GM23338 (cell line): ENCODE data around the gene NACA2. TPM values are rescaled to one million over a fixed set of nuclear protein-coding genes. Genes with fewer than 3 reads are reported as not detected.

Source experiments
- ATAC-seq: fragments of 200-7000 bp; cut with Tn5 transposase; 3 replicates; pipeline ENCODE4 v1.9.1; 2020
- DNase-seq: peaks from one replicate; pipeline ENCODE4 v3.0.0-alpha.2; 2015; ENCODE audit warnings: low spot score
- H2AFZ ChIP-seq: fragments of 200-600 bp; sonication (generic); 2 replicates; pipeline ENCODE4 v1.8.0; 2016; ENCODE audit warnings: antibody characterized with exemption, mild to moderate bottlenecking, moderate library complexity
- H3F3A ChIP-seq: fragments of 200-600 bp; sonication (generic); replicated peaks from 2 replicates; pipeline ENCODE4 v1.8.0; 2017; ENCODE audit warnings: antibody characterized with exemption, mixed run types, low read depth
- H3K27ac ChIP-seq: fragments of 200-600 bp; sonication (generic); 2 replicates; pipeline ENCODE4 v1.6.1; 2016; ENCODE audit warnings: low read depth
- H3K27me3 ChIP-seq: fragments of 200-600 bp; sonication (generic); 2 replicates; pipeline ENCODE4 v1.8.0; 2016; ENCODE audit warnings: mild to moderate bottlenecking, mixed run types, moderate library complexity; ENCODE audit not compliant: insufficient read depth
- H3K36me3 ChIP-seq: fragments of 200-600 bp; sonication (generic); 2 replicates; pipeline ENCODE4 v1.8.0; 2016; ENCODE audit warnings: mild to moderate bottlenecking; ENCODE audit not compliant: insufficient read depth
- H3K4me1 ChIP-seq: fragments of 200-600 bp; sonication (generic); 2 replicates; pipeline ENCODE4 v1.8.0; 2016; ENCODE audit warnings: mild to moderate bottlenecking, moderate library complexity; ENCODE audit not compliant: insufficient read depth
- H3K4me2 ChIP-seq: fragments of 200-600 bp; sonication (generic); 2 replicates; pipeline ENCODE4 v1.7.1; 2017; ENCODE audit warnings: mixed run types
- H3K4me3 ChIP-seq: fragments of 200-600 bp; sonication (generic); 2 replicates; pipeline ENCODE4 v1.6.1; 2016; ENCODE audit warnings: mixed run types
- H3K79me2 ChIP-seq: fragments of 200-600 bp; sonication (generic); replicated peaks from 2 replicates; pipeline ENCODE4 v1.8.0; 2017; ENCODE audit warnings: mild to moderate bottlenecking; ENCODE audit not compliant: insufficient read depth
- H3K9me2 ChIP-seq: fragments of 200-600 bp; sonication (generic); 2 replicates; pipeline ENCODE4 v1.8.0; 2017; ENCODE audit not compliant: insufficient read depth
- H4K20me1 ChIP-seq: fragments of 200-600 bp; sonication (generic); replicated peaks from 2 replicates; pipeline ENCODE4 v1.8.0; 2017; ENCODE audit warnings: mild to moderate bottlenecking; ENCODE audit not compliant: insufficient read depth
- H3K27ac Mint-ChIP-seq: 2 replicates; pipeline ENCODE4 v1.8.0; 2020; ENCODE audit warnings: inconsistent platforms, mild to moderate bottlenecking, moderate library complexity, mixed read lengths
- H3K27me3 Mint-ChIP-seq: 3 replicates; pipeline ENCODE4 v1.8.0; 2022; ENCODE audit warnings: low read depth, mild to moderate bottlenecking, moderate library complexity, mixed read lengths, inconsistent platforms; ENCODE audit not compliant: insufficient read depth, poor library complexity
- H3K36me3 Mint-ChIP-seq: 3 replicates; pipeline ENCODE4 v1.8.0; 2021; ENCODE audit warnings: low read depth, mild to moderate bottlenecking, inconsistent platforms, moderate library complexity, mixed read lengths
- H3K4me1 Mint-ChIP-seq: 3 replicates; pipeline ENCODE4 v1.8.0; 2020; ENCODE audit warnings: mild to moderate bottlenecking, inconsistent platforms, mixed read lengths
- H3K4me3 Mint-ChIP-seq: 3 replicates; pipeline ENCODE4 v1.8.0; 2021; ENCODE audit warnings: moderate library complexity, mild to moderate bottlenecking, inconsistent platforms, mixed read lengths
- H3K9me3 Mint-ChIP-seq: 3 replicates; pipeline ENCODE4 v1.8.0; 2020; ENCODE audit warnings: moderate library complexity, mild to moderate bottlenecking, inconsistent platforms, mixed read lengths
- CREB1 ChIP-seq: fragments of 250-450 bp; sonication (Bioruptor Pico); IDR thresholded peaks from 2 replicates; pipeline ENCODE4 v1.5.0; 2020; ENCODE audit warnings: low read depth, mild to moderate bottlenecking, moderate library complexity
- CTCF ChIP-seq, 2 experiments: fragments of 200-600 bp in 1 of 2; sonication (generic) in 1 of 2; conservative IDR thresholded peaks; 2 replicates each; pipeline versions ENCODE4 v1.5.1 to v1.6.1; 2016 to 2017; ENCODE audit warnings: antibody characterized with exemption in 2 of 2, low read depth in 2 of 2, mild to moderate bottlenecking in 2 of 2, moderate library complexity in 1 of 2
- ETS1 ChIP-seq: IDR thresholded peaks from 2 replicates; pipeline ENCODE4 v1.6.1; 2016; ENCODE audit warnings: antibody characterized with exemption
- EZH2 ChIP-seq: fragments of 200-600 bp; sonication (generic); IDR thresholded peaks from one replicate; pipeline ENCODE4 v1.8.0; 2017; ENCODE audit warnings: antibody characterized with exemption, mild to moderate bottlenecking, low read depth; ENCODE audit not compliant: unreplicated experiment
- EZH2phosphoT487 ChIP-seq: fragments of 200-600 bp; sonication (generic); IDR thresholded peaks from one replicate; pipeline ENCODE4 v1.8.1; 2018; ENCODE audit warnings: antibody characterized with exemption; ENCODE audit not compliant: unreplicated experiment
- JUNB ChIP-seq: IDR thresholded peaks from one replicate; pipeline ENCODE4 v1.6.1; 2016; ENCODE audit warnings: antibody characterized with exemption; ENCODE audit not compliant: unreplicated experiment
- NANOG ChIP-seq: IDR thresholded peaks from 2 replicates; pipeline ENCODE4 v1.6.1; 2016; ENCODE audit warnings: antibody characterized with exemption, borderline replicate concordance
- POLR2AphosphoS5 ChIP-seq: IDR thresholded peaks from 2 replicates; pipeline ENCODE4 v1.6.1; 2016; ENCODE audit warnings: antibody characterized with exemption, low read depth
- REST ChIP-seq: IDR thresholded peaks from one replicate; pipeline ENCODE4 v1.6.1; 2018; ENCODE audit warnings: antibody characterized with exemption; ENCODE audit not compliant: unreplicated experiment
- STAT1 ChIP-seq: IDR thresholded peaks from one replicate; pipeline ENCODE4 v1.6.1; 2016; ENCODE audit warnings: antibody characterized with exemption; ENCODE audit not compliant: unreplicated experiment
- ZNF114 ChIP-seq: fragments of 250-450 bp; sonication (Bioruptor Pico); IDR thresholded peaks from 2 replicates; pipeline ENCODE4 v1.5.0; 2020; ENCODE audit warnings: mild to moderate bottlenecking, moderate library complexity
- ZNF331 ChIP-seq: fragments of 250-450 bp; sonication (Bioruptor Pico); IDR thresholded peaks from 2 replicates; pipeline ENCODE4 v1.5.0; 2020; ENCODE audit warnings: low read depth, mild to moderate bottlenecking, moderate library complexity
- ZNF462 ChIP-seq: fragments of 250-450 bp; sonication (Bioruptor Pico); IDR thresholded peaks from 2 replicates; pipeline ENCODE4 v1.5.0; 2020; ENCODE audit warnings: mild to moderate bottlenecking, moderate library complexity
- polyA plus RNA-seq: library from polyadenylated mRNA; unstranded; fragments of >200 nt; fragmentation: Nextera tagmentation; extraction: Ambion mirVana; gene quantifications from 2 replicates; pipeline ENCODE4 v1.2.1, GENCODE V29; 2016
- total RNA-seq: library from RNA; depleted of rRNA; stranded (reverse); fragments of >200 nt; shearing (Covaris generic); gene quantifications from 2 replicates; pipeline ENCODE4 v1.2.3, GENCODE V29; 2014

The NACA2 gene
- total and polyA plus RNA-seq, 2 experiments from 2014 or later, result 0.65 TPM; not detected in 1

GRCh38 chr17:61632826-61633225 is 41.8 kb upstream of the NACA2 start:
- H3K4me1 Mint-ChIP-seq, result peaks cover 4% of the 10 kb centered on the region; the same call in 2 of the 3 replicates
- peaks cover 5% of the 10 kb centered on the region for H3K4me1 ChIP-seq
- H3K27me3 Mint-ChIP-seq, result no peaks in the 10 kb centered on the region
- no peaks in the 10 kb centered on the region for H3K9me2 ChIP-seq
- H3K9me3 Mint-ChIP-seq, result peaks cover 5% of the 10 kb centered on the region; the same call in 2 of the 3 replicates
- no peaks in the 10 kb centered on the region for H4K20me1 ChIP-seq
- H3K4me3 Mint-ChIP-seq, result no peak overlapping the region
- H3K27ac ChIP-seq, result no peak overlapping the region
- TF ChIP-seq ETS1 (no peak), ZNF331 (CRISPR knock-in tag) (no peak), ZNF114 (no peak), ZNF462 (no peak), STAT1 (no peak), POLR2AphosphoS5 (no peak), EZH2 (no peak), CREB1 (CRISPR knock-in tag) (no peak), EZH2phosphoT487 (no peak), REST (no peak), JUNB (no peak), NANOG (no peak), CTCF (conservative IDR thresholded peaks at IDR 0.05; ENCODE audit: low read depth in 2 of 2) (no peak)
- H3K4me2 ChIP-seq, result no peak overlapping the region
- no peak overlapping the region for H3K27ac Mint-ChIP-seq
- no peaks in the 10 kb centered on the region for H3K36me3 Mint-ChIP-seq
- no peak overlapping the region for H2AFZ ChIP-seq
- no peaks in the 10 kb centered on the region for H3K36me3 ChIP-seq
- ATAC-seq (no peak), DNase-seq (no peak)
- H3F3A ChIP-seq, result no peaks in the 10 kb centered on the region
- no peaks in the 10 kb centered on the region for H3K79me2 ChIP-seq
- H3K4me3 ChIP-seq, result no peak overlapping the region
- no peaks in the 10 kb centered on the region for H3K27me3 ChIP-seq
